ENCODE results near the gene ALPG. TPM values are rescaled to one million over a fixed set of nuclear protein-coding genes. Genes with fewer than 3 reads are reported as not detected.
"Not testable (repeated sequence)": the region's sequence is repeated elsewhere in the genome, so short reads cannot be mapped to it uniquely, and the experiment has no call there.

The ALPG gene
- total and polyA plus RNA-seq, 10 donors, result not detected

GRCh38 chr2:232447638-232448303, 41.1 kb downstream of the ALPG start:
- intact Hi-C loops (cut with DNase I; ENCODE audit: low total_unique reads), result no loop called here
- H3K36me3 ChIP-seq, result no peaks in the 10 kb centered on the region
- TF ChIP-seq CTCF (IDR thresholded peaks at IDR 0.05 in 8 of 11, conservative IDR thresholded peaks at IDR 0.05 in 3 of 11), result no peak
- no peak for TF ChIP-seq POLR2A (IDR thresholded peaks at IDR 0.05)
- TF ChIP-seq POLR2AphosphoS5 (IDR thresholded peaks at IDR 0.05), result no peak
- 68 to 86% (median 80%) methylated on average over 11 to 18 of the region's 18 CpGs for WGBS, 5 donors
- peaks cover 0 to 18% (median 1%) of the 10 kb centered on the region in 6 donors for H3K4me1 ChIP-seq
- DNase-seq, result no peak
- H3K27me3 ChIP-seq (replicated peaks in 1 of 7), result peaks cover 0 to 7% (median 0%) of the 10 kb centered on the region in 7 donors
- H3K9me3 ChIP-seq, result no peaks in the 10 kb centered on the region
- H3K27ac ChIP-seq, result peak overlapping the region in 1 of 8 donors; percentile 24
- H3K4me3 ChIP-seq, result no peak overlapping the region

- Histone ChIP-seq H3K9me3 (no peaks in the 10 kb centered on the region), H3K4me3 (no peak overlapping the region), H3K36me3 (no peaks in the 10 kb centered on the region), H3K27ac (peak overlapping the region in 1 of 8 donors; percentile 24), H3K27me3 (replicated peaks in 1 of 7) (peaks cover 0 to 7% (median 0%) of the 10 kb centered on the region in 7 donors), H3K4me1 (peaks cover 0 to 18% (median 1%) of the 10 kb centered on the region in 6 donors)
- DNase-seq, result no peak
- no peak for TF ChIP-seq CTCF (IDR thresholded peaks at IDR 0.05 in 8 of 11, conservative IDR thresholded peaks at IDR 0.05 in 3 of 11)
- intact Hi-C loops (cut with DNase I; ENCODE audit: low total_unique reads), result no loop called here
- 57 to 73% (median 61%) methylated on average over 9 to 10 of the region's 10 CpGs for WGBS, 5 donors
Measured at GRCh38 chr2:232448304-232448690, 41.7 kb downstream of the ALPG start.

GRCh38 chr2:232449964-232450363, 43.3 kb downstream of the ALPG start:
- Histone ChIP-seq H3K36me3 (no peaks in the 10 kb centered on the region), H3K4me3 (no peak overlapping the region), H3K27ac (no peak overlapping the region), H3K4me1 (peaks cover 0 to 12% (median 0%) of the 10 kb centered on the region in 6 donors), H3K9me3 (no peaks in the 10 kb centered on the region), H3K27me3 (replicated peaks in 1 of 7) (no peaks in the 10 kb centered on the region)
- TF ChIP-seq POLR2AphosphoS5 (IDR thresholded peaks at IDR 0.05) (no peak), CTCF (IDR thresholded peaks at IDR 0.05 in 8 of 11, conservative IDR thresholded peaks at IDR 0.05 in 3 of 11) (no peak), POLR2A (IDR thresholded peaks at IDR 0.05) (no peak)
- DNase-seq, result no peak
- 44 to 70% (median 52%) methylated on average over 9 to 12 of the region's 12 CpGs for WGBS, 5 donors
- intact Hi-C loops (cut with DNase I; ENCODE audit: low total_unique reads), result loop anchor here (10.0 kb wide), 1 partner anchor 75 kb away; the partner anchor contains the start of genes CHRND and PRSS56

GRCh38 chr2:232451645-232452044, 45.0 kb downstream of the ALPG start:
- intact Hi-C loops (cut with DNase I; ENCODE audit: low total_unique reads), result loop anchor here (10.0 kb wide), 1 partner anchor 73 kb away; the partner anchor contains the start of genes CHRND and PRSS56
- H3K4me3 ChIP-seq, H3K9me3 ChIP-seq, H3K36me3 ChIP-seq, H3K27ac ChIP-seq: not testable (repeated sequence)
- 79 to 93% (median 86%) methylated on average over 3 of the region's 3 CpGs for WGBS, 5 donors
- H3K4me1 ChIP-seq, result peaks cover 0 to 12% (median 0%) of the 10 kb centered on the region in 6 donors
- peaks cover 0 to 12% (median 0%) of the 10 kb centered on the region in 7 donors for H3K27me3 ChIP-seq (replicated peaks in 1 of 7)
- DNase-seq, result peak; percentile 39
